ENCODE data around the gene HEYL. TPM values are rescaled to one million over a fixed set of nuclear protein-coding genes. Genes with fewer than 3 reads are reported as not detected.

HEYL gene
- total and polyA plus RNA-seq, 2 of the 8 experiments (the other 6 are each of a cell fraction or from before 2014, with no cell fraction given): 1.8 to 3.1 TPM

DNA sequence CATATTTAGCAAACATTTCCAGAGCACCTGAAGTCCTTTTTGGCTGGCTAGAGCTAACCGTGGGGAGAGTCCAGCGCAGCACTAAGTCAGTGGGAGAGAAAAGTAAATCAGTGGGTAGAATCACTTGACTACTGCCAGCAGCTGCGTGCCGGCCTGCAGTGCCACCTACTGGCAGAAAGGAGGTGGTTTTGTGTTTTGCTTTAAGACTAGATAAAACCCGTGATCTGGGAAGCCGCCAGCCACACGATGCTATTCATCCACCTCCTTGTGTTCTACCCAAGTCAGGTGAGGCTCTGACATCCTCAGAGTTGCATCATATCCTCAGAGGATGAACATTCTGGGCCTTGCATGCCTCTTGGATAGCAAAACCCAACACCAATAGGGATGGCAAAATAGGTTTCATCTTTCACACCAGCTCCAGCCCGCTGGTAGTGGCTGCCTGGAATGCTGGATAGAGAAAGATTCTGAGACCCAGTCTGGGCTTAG, 14.1 kb upstream of the HEYL start:
- H3K79me1 ChIP-seq (ENCODE audit: low read depth, low read length): no peaks in the 10 kb centered on the region
- H2BK120ac ChIP-seq (replicated peaks; ENCODE audit: low read depth, low read length): no peak overlapping the region
- H2AFZ ChIP-seq (ENCODE audit: low read length): 0 out of 2 replicates have a peak overlapping the region, but pooled peaks have one; percentile 45
- no peak overlapping the region for H3K4ac ChIP-seq (replicated peaks; ENCODE audit: insufficient read length, low read depth, low read length)
- peaks cover 0 to 2% of the 10 kb centered on the region in 2 experiments for H4K20me1 ChIP-seq (replicated peaks in 1 of 2; ENCODE audit: control insufficient read depth in 1 of 2, insufficient read depth in 2 of 2, low read length in 2 of 2)
- no peak overlapping the region for H3K56ac ChIP-seq (replicated peaks; ENCODE audit: insufficient read length, low read depth, low read length)
- no peak overlapping the region for H3K23ac ChIP-seq (ENCODE audit: insufficient read length)
- H4K91ac ChIP-seq (replicated peaks; ENCODE audit: insufficient read length, low read length): no peak overlapping the region
- 20% methylated on average over 8 of the region's 8 CpGs; no CpG with 5 or more reads in 1 of the 2 experiments for WGBS, 2 experiments (ENCODE audit: extremely low coverage in 1 of 2, insufficient coverage in 1 of 2, insufficient read length in 1 of 2, insufficient replicate concordance in 2 of 2, low coverage in 1 of 2, low lambda C conversion rate in 2 of 2, missing lambda C conversion rate in 1 of 2)
- H3K27ac ChIP-seq (ENCODE audit: low read depth, low read length): no peak overlapping the region
- H3K23me2 ChIP-seq (ENCODE audit: low read depth, low read length): no peaks in the 10 kb centered on the region
- H3K79me2 ChIP-seq (ENCODE audit: control insufficient read depth in 1 of 2, insufficient read depth in 2 of 2, low read length in 2 of 2): no peaks in the 10 kb centered on the region
- H3K27me3 ChIP-seq (replicated peaks in 1 of 4; ENCODE audit: control insufficient read depth in 3 of 4, extremely low read depth in 1 of 4, insufficient read depth in 3 of 4, low read length in 3 of 4): peaks cover 0 to 12% (median 4%) of the 10 kb centered on the region in 4 experiments; a peak in 3 of 7 replicates
- H3K9me3 ChIP-seq (ENCODE audit: insufficient read depth in 2 of 2, low read depth in 1 of 2, low read length in 1 of 2): no peaks in the 10 kb centered on the region
- peak overlapping the region; percentile 13; the same call in 1 of the 2 replicates for H2BK12ac ChIP-seq (ENCODE audit: low read depth, low read length)
- POLR2A ChIA-PET (ENCODE audit: partially characterized antibody): interaction anchor here (1.0 to 1.7 kb wide), 7 partner anchors 10 to 86 kb away, joined by 3 to 5 read pairs (median 4); partner anchors contain the start of gene PPIE
- no peaks in the 10 kb centered on the region for H3K36me3 ChIP-seq (ENCODE audit: control insufficient read depth in 2 of 4, insufficient read depth in 4 of 4, low read length in 3 of 4)
- H3K4me2 ChIP-seq (ENCODE audit: insufficient read depth in 1 of 2, low read depth in 2 of 2, low read length in 2 of 2): no peak overlapping the region; a peak in 2 of 4 replicates
- no peaks in the 10 kb centered on the region for H3K4me1 ChIP-seq (replicated peaks in 1 of 4; ENCODE audit: control insufficient read depth in 3 of 4, insufficient read depth in 4 of 4, low read length in 3 of 4)
- H3K14ac ChIP-seq (ENCODE audit: insufficient read length): no peak overlapping the region
- H2AK5ac ChIP-seq (ENCODE audit: low read depth, low read length): no peak overlapping the region
- FAIRE-seq: peak; percentile 28
- no peak overlapping the region for H3K9ac ChIP-seq (replicated peaks in 1 of 4; ENCODE audit: extremely low read depth in 1 of 4, low read depth in 3 of 4, low read length in 3 of 4)
- no peak overlapping the region for H2BK20ac ChIP-seq (ENCODE audit: low read length)
- H3K4me3 ChIP-seq (ENCODE audit: extremely low read depth in 1 of 4, insufficient read depth in 2 of 4, low read depth in 3 of 4, low read length in 4 of 4): no peak overlapping the region
- no peak overlapping the region for H2BK5ac ChIP-seq (ENCODE audit: low read depth, low read length)
- CTCF ChIA-PET (ENCODE audit: partially characterized antibody): interaction anchor here (0.6 to 17.8 kb wide), 25 partner anchors 12 to 287 kb away, joined by 3 to 469 read pairs (median 4); partner anchors contain the start of genes HEYL, HPCAL4 and NT5C1A
- no peak overlapping the region for H4K8ac ChIP-seq (ENCODE audit: extremely low read depth, insufficient read depth, low read length)
- H3K18ac ChIP-seq (ENCODE audit: extremely low read depth, low read length): no peak overlapping the region
- H2BK15ac ChIP-seq (ENCODE audit: low read length): no peak overlapping the region; the same call in 1 of the 2 replicates
- no peak overlapping the region for H4K5ac ChIP-seq (ENCODE audit: insufficient read length, low read depth, low read length)
- DNase-seq (ENCODE audit: low read depth in 1 of 2, low spot score in 2 of 2): peak; percentile 41 to 77
- TF ChIP-seq RFX5 (IDR thresholded peaks at IDR 0.05; ENCODE audit: borderline replicate concordance, low read depth, low read length) (no peak), NANOG (IDR thresholded peaks at IDR 0.05; ENCODE audit: insufficient read depth, low read depth, low read length, poor library complexity, severe bottlenecking) (no peak), JUND (IDR thresholded peaks at IDR 0.05; ENCODE audit: low read length) (no peak), SAP30 (IDR thresholded peaks at IDR 0.05; ENCODE audit: insufficient read depth, insufficient replicate concordance, low read length) (no peak), EP300 (IDR thresholded peaks at IDR 0.05; ENCODE audit: borderline replicate concordance in 1 of 2, low read depth in 2 of 2, low read length in 2 of 2) (no peak), CREB1 (IDR thresholded peaks at IDR 0.05) (0 out of 2 replicates have a peak, but pooled peaks have one; percentile 10), GTF2F1 (IDR thresholded peaks at IDR 0.05; ENCODE audit: borderline replicate concordance, low read depth, low read length) (no peak), MAFK (IDR thresholded peaks at IDR 0.05; ENCODE audit: low read depth, low read length) (no peak)
- TF ChIP-seq, protein P1, sequence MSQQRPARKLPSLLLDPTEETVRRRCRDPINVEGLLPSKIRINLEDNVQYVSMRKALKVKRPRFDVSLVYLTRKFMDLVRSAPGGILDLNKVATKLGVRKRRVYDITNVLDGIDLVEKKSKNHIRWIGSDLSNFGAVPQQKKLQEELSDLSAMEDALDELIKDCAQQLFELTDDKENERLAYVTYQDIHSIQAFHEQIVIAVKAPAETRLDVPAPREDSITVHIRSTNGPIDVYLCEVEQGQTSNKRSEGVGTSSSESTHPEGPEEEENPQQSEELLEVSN (IDR thresholded peaks at IDR 0.05): no peak
- TF ChIP-seq, protein P2, sequence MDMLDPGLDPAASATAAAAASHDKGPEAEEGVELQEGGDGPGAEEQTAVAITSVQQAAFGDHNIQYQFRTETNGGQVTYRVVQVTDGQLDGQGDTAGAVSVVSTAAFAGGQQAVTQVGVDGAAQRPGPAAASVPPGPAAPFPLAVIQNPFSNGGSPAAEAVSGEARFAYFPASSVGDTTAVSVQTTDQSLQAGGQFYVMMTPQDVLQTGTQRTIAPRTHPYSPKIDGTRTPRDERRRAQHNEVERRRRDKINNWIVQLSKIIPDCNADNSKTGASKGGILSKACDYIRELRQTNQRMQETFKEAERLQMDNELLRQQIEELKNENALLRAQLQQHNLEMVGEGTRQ (IDR thresholded peaks at IDR 0.05; ENCODE audit: low read length): no peak
